GM12865 (cell line): ENCODE measurements around the gene NOTCH2.

Experiments
- DNase-seq: peaks from one replicate; pipeline ENCODE4 v3.0.0; 2010; ENCODE audit warnings: low read depth
- H3K4me3 ChIP-seq: 2 replicates; pipeline ENCODE4 v1.5.1; 2011; ENCODE audit warnings: mild to moderate bottlenecking, low read depth, low read length, control low read depth
- CTCF ChIP-seq: IDR thresholded peaks from 2 replicates; pipeline ENCODE4 v1.5.1; 2011; ENCODE audit warnings: low read length, control low read depth, low read depth, inconsistent platforms; ENCODE audit not compliant: insufficient read depth; ENCODE audit errors: missing control alignments

The NOTCH2 gene

DNA sequence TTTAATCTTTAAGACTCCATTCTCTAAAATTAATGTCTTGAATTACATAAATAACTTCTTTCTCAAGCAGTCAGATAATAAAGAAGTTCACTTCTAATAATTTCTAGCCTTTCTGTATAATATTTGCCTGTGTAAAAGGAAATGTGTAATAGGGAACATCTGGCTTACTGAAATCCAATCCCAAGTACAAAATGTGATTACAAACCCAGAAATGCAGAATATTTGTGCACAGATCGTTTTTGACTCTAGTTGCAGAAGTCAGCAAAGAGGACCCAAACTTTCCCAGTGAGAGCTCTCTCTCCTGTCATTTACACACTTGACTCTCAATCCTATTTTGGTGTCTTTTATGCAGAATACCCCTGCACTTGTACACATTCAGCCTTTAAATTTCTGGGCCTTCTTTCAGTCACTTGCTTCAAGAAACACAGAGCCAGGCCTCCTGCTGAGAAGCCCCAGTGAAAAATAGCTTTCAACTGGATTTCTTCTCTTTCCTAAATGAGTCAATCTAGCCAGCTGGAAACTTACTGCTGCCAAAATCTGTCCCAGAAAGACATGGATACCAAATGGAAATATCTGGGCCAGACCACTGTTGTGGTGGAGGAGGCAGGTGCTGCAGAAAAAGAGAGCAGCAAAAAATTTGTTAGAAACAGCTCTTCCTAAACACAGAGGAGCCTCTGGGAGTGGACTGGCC, 104.6 kb downstream of the NOTCH2 start:
- TF ChIP-seq CTCF: no peak
- DNase-seq: no peak
- H3K4me3 ChIP-seq: no peak overlapping the region

DNA sequence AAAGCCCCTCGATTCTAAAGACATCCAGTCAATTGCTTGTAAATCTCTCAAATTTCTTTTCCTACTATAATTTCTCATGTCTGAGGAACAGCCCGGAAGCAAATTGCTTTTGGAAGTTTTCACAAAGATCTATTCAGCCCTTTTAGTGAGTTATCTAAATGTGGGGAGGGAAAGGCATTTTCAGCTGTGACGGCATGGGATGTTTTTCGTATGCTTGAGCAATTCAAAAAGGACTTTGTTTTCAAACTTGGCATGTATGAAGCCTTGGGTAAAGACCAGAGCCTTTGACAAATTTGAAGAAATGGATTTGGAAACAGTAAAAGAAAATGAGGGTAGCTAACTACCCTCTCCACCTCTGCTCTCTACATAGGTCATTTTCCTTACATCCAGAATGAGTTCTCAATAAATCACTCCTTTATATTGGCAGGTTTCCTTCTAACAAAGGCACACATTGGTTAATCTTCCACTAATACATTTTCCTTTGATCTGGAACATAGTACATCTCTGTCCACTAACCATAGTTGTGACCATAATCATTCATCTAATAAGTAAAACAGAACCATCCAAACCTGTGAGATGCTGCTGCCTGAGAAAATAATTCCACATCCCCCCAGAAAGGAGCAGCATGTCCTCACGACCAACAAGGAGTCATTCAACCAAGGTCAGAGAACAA, 107.0 kb downstream of the NOTCH2 start:
- DNase-seq: no peak
- TF ChIP-seq CTCF: no peak
- H3K4me3 ChIP-seq: no peak overlapping the region

- no peak for TF ChIP-seq CTCF
- H3K4me3 ChIP-seq: no peak overlapping the region
- DNase-seq: no peak
These were observed 109.0 kb downstream of the NOTCH2 start for GRCh38 chr1:119960501-119960900.

DNA sequence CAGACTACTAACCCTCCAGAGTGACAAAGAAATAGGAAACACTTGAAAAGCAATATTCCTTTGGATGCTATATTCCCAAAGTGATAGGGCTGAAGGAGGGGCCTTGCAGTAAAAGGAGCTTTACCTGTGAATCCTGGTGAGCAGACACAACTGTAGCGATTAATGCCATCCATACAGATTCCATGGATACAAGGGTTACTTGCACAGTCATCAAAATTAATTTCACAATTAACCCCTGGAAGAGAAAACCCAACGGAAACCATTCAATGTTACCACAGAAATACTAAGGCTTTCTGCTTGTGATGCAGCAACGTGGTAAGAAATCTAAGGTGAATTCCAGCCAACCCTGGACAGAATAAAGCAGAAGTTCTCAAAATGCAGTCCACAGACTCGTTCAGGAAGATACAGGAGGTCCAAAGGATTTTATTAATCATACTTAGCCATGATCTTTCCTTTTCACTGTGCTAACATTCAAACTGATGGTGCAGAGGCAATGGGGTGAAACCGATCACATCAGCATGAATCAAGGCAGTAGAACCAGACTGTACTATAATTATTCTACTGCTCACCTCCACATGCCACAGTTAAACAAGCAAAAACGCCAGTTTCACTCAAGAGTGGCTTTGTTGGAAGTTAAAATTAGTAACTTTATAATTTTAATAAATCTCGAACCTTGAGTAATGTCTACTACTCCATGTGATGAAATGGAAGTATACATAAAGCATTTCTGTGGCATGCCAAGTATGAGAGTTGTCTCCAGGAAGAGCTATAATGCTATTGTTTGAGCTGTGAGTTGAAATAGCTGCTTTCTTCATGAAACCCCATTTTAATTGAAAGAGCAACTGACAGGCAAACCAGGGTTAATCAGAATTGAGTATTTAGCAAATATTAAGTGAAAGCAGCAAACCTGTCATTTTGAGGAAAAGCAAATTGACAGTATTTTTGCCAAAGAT, 109.9 kb downstream of the NOTCH2 start:
- DNase-seq: no peak
- TF ChIP-seq CTCF: no peak
- H3K4me3 ChIP-seq: no peak overlapping the region

GRCh38 chr1:119958223-119958622, 111.2 kb downstream of the NOTCH2 start:
- no peak overlapping the region for H3K4me3 ChIP-seq
- no peak for TF ChIP-seq CTCF
- DNase-seq: no peak

GRCh38 chr1:119956306-119956705, 113.2 kb downstream of the NOTCH2 start:
- no peak overlapping the region for H3K4me3 ChIP-seq
- TF ChIP-seq CTCF: no peak
- DNase-seq: no peak
